ENCODE measurements around the gene PICK1. TPM values are rescaled to one million over a fixed set of nuclear protein-coding genes. Genes with fewer than 3 reads are reported as not detected.

PICK1 gene
- total RNA-seq, 1 experiment from 2014 or later = 35.7 TPM

DNA sequence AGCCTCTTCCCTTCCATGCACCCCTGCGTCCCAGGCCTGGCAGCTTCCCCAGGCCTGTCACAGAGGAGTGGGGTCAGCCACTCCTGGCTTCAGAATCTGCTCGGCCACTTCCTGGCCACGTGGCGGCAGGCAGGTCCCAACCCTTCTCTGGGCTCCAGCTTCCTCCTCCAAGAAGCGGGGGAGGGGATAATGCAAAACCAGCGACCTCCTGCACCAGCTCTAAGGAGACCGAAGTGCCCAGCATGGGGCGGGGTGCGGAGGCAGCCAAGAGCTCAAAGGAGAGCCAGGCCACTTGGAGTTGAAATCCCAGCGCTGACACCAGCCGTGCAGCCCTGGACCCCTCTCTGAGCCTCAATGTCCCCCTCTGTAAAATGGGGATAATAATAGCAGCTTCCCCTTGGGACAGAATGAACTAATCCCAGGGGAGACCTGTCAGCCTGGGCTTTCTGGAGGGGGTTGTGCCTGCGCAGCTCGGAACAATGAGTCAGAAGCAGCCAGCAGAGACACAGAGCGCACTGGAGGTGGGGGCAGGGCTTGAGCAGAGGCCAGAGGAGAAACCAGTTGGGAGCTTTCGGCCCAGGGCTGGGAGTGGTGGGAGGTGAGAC is 22.8 kb upstream of the PICK1 start:
- peak overlapping the region; percentile 42 for H4K91ac ChIP-seq (ENCODE audit: insufficient read length, low read depth, low read length)
- H2AK5ac ChIP-seq (ENCODE audit: insufficient read length, low read length) = no peak overlapping the region
- no peak overlapping the region for H2BK120ac ChIP-seq (ENCODE audit: low read depth, low read length, poor library complexity, severe bottlenecking)
- no peak overlapping the region for H4K5ac ChIP-seq (ENCODE audit: insufficient read length, low read depth, low read length)
- WGBS (ENCODE audit: extremely low coverage, insufficient read length, low lambda C conversion rate) = no CpG with 5 or more reads among the region's 15 CpGs
- H3K79me2 ChIP-seq (ENCODE audit: insufficient read depth, low read length) = no peaks in the 10 kb centered on the region
- peak overlapping the region; percentile 59 to 92 (median 83); a peak in 4 of 7 replicates for H3K27ac Mint-ChIP-seq
- no peak overlapping the region for H3K27ac ChIP-seq (ENCODE audit: insufficient read length, low read depth, low read length)
- DNase-seq = peak; percentile 87
- H3K4me1 ChIP-seq (ENCODE audit: insufficient read depth, low read length) = peaks cover 4% of the 10 kb centered on the region; the same call in 1 of the 2 replicates
- no peak overlapping the region for H2BK20ac ChIP-seq (ENCODE audit: low read depth, low read length, poor library complexity, severe bottlenecking)
- H3T11ph ChIP-seq (ENCODE audit: low read length) = no peak overlapping the region
- no peak overlapping the region for H2BK5ac ChIP-seq (ENCODE audit: insufficient read length, low read length)
- H3K27me3 ChIP-seq (ENCODE audit: insufficient read depth, low read length) = no peaks in the 10 kb centered on the region
- H3K4me3 Mint-ChIP-seq = peak overlapping the region; percentile 32 to 51; a peak in 4 of 5 replicates
- no peaks in the 10 kb centered on the region for H3K36me3 Mint-ChIP-seq (ENCODE audit: insufficient read depth in 1 of 3, low read depth in 3 of 3)
- no peaks in the 10 kb centered on the region for H3K23me2 ChIP-seq (ENCODE audit: insufficient read length, low read depth, low read length, poor library complexity, severe bottlenecking)
- no peak overlapping the region for H3K56ac ChIP-seq (ENCODE audit: insufficient read length, low read depth, low read length)
- no peak overlapping the region for H4K8ac ChIP-seq (replicated peaks; ENCODE audit: insufficient read length, low read depth, low read length)
- peak overlapping the region; percentile 89 for H3K18ac ChIP-seq (ENCODE audit: insufficient read length, low read depth, low read length)
- no peak overlapping the region for H2BK15ac ChIP-seq (ENCODE audit: low read depth, low read length)
- no peak overlapping the region for H3K23ac ChIP-seq (ENCODE audit: insufficient read length, low read depth, low read length)
- no peak overlapping the region for H2AFZ ChIP-seq (ENCODE audit: low read length)
- H3K9me3 Mint-ChIP-seq = no peaks in the 10 kb centered on the region
- H3K79me1 ChIP-seq (ENCODE audit: insufficient read depth, low read depth, low read length, poor library complexity, severe bottlenecking) = no peaks in the 10 kb centered on the region
- H2BK12ac ChIP-seq (ENCODE audit: insufficient read length, low read depth, low read length) = peak overlapping the region; percentile 38
- H3K27me3 Mint-ChIP-seq (ENCODE audit: low read depth) = peaks cover 7% of the 10 kb centered on the region
- no peak overlapping the region for H3K9ac ChIP-seq (ENCODE audit: extremely low read depth, insufficient read length, low read length)
- H3K4me2 ChIP-seq (ENCODE audit: insufficient read depth, insufficient read length, low read length) = no peak overlapping the region
- no peaks in the 10 kb centered on the region for H3K9me3 ChIP-seq (ENCODE audit: control insufficient read depth, low read depth, low read length)
- TF ChIP-seq CTCF (conservative IDR thresholded peaks at IDR 0.05) = no peak; the same call in 2 of the 3 replicates
- H3K4me1 Mint-ChIP-seq = peaks cover 23 to 47% of the 10 kb centered on the region in 2 experiments
- no peak overlapping the region for H3K4ac ChIP-seq (ENCODE audit: low read depth, low read length)
- no peaks in the 10 kb centered on the region for H4K20me1 ChIP-seq (ENCODE audit: control insufficient read depth, insufficient read depth, insufficient read length)
- H3K14ac ChIP-seq (ENCODE audit: insufficient read depth, low read length) = peak overlapping the region; percentile 91
